Stimulated activated CD8-positive, alpha-beta memory T cell treated with anti-CD3 and anti-CD28 coated beads, Interleukin-2, amount 100 ng/mL, for 48 hours (primary cell): ENCODE results near the gene PADI1.

Experiments
- DNase-seq, 2 donors: peaks; one replicate each; pipeline ENCODE4 v3.0.0-alpha.2; 2020; ENCODE audit warnings: low read depth in 2 of 2

The PADI1 gene

DNA sequence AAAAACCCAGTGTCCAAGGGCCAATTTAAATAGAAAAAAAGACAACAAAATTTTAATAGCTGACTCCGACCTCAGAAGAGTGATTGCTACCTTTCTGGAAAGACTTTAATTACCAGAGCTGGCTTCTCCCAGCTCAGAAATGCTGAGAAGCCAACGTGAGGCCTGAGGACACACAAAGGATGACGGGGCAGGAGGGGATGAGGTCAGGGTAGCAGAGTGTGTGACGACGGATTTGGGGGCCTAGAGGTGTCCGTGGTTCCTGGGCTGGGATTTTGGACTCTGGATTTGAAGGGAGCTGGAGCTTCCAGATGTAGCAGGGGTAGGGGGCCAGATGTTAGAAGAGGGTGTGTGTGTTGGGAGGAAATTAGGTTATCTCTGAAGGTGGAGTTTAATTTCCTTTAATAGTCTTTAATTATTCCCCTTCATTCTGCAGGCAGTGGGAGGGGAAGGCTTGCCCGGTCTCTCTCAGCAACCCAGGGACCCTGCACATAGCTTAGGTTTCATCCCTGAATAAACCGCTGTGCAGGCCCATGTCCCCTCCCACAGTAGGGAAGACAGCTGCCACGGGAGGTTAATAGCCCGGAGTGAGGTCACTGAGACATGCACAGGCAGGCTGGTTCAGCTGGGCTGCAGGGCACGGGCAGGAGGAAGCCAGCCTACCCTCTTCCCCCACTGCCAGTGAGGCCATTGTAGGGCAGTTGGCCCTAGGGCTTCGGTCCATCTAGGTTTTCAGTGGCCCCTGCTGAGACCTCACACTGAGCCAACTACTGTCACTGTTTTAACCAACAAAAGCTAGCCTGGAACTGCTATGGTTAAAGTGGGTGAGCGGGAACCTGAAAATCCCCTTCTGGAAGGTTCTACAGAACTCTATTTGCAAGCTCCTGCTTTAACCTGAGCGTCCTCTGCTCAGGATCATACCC lies 40.2 kb downstream of the PADI1 start:
- no peak for DNase-seq

DNA sequence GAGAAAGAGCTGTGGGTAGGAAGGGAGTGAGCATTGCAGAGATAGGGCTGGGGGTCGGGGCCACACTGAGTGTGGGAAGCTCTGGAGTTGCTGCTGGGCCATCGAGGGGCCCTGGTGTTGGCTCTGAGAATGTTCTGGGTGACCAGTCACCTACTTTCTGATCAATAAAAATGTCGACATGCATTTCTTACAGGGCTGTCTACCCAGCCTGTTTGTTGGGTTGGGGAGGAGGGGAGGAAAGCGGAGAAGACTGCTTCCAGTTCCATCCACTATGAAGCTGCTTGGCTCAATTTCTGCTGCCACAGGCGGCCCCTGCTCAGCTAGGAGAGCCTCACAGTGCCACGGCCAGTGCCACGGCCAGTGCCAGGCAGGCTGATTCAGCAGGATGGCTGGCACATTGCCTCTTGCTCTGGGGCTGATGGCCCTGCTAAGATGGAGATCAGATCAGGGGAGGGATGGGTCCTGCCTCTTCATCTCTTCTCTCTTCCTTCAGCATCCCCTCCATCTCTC lies 40.9 kb downstream of the PADI1 start:
- DNase-seq, result no peak

DNA sequence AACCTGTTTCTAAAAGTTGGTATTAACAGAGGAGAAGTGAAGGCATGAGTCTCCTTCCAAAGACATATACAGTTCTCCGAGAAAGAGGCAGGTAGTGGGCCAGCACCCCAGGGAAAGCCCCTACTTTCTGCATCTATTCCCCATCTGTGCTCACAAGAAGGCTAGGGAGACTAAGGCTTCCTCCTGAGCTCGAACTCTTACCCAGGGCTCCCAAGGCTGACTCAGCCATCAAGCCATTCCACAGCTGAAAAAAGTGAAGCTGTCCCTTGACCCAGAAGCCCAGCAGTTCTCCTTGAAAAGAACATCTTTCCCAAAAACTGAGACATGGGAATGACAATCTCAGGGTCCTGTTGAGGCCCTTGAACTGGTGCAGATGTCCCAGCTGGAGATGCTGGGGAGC lies 42.0 kb downstream of the PADI1 start:
- DNase-seq, result no peak

DNA sequence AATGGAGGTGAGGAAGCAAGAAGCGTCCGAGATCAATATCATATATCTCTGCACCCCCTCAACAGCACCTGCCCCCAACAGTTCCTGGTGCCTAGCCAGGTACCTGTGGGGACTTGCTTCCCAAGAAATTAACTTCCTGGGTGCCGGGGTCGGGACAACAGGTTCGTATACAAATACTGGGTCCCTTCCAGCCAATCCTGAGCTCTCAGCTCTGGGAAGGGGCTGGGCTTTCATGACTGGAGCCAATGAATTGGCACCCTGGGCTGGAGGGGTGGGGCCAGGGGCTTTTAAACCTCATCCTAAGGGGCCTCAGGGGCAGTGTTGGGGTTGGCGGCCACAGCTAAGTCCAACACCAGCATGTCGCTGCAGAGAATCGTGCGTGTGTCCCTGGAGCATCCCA lies 43.9 kb downstream of the PADI1 start, which contains the start of gene PADI3:
PADI3 (plus strand) TSS at position 318 of the 400 bp plus-strand sequence; CDS start at position 358, 40 bp downstream.
- DNase-seq, result no peak

DNA sequence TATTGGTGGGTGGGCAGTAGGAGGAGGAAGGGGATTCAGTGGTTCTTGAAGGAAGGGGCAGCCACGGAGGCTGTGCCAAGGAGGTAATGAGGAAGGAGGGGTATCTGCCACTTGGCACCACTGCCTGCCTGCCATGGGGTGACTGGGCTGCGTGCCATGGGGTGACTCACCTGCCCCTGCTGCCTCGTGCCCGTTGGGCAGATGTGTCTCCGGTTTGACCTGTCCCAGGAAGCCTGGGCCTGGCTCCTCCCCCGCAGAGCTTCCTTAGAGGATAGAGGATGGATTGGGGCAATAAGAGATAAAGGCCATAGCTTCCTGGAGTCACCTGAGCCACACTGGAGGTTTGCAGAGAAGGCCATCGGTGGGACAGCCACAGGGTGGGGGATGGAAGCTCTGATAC lies 45.7 kb downstream of the PADI1 start:
- DNase-seq, result no peak

DNA sequence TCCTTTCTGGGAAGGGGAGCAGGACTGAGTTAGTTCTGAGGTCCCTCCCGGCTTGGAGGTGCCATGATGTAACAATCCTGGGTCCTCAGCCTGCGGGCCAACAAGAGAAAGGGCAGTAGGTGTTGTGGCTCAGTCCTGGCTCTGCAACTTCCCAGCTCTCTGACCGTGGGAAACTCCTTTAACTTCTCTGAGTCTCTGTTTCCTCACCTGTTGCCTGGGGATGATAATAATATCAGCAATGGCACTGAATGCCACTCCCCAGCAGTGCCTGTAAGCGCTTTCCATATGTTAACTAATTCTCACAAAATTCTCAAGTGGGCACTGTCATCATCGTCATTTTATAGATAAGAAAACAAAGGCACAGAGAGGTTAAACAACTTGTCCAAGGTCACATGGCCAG lies 46.3 kb downstream of the PADI1 start:
- no peak for DNase-seq

DNA sequence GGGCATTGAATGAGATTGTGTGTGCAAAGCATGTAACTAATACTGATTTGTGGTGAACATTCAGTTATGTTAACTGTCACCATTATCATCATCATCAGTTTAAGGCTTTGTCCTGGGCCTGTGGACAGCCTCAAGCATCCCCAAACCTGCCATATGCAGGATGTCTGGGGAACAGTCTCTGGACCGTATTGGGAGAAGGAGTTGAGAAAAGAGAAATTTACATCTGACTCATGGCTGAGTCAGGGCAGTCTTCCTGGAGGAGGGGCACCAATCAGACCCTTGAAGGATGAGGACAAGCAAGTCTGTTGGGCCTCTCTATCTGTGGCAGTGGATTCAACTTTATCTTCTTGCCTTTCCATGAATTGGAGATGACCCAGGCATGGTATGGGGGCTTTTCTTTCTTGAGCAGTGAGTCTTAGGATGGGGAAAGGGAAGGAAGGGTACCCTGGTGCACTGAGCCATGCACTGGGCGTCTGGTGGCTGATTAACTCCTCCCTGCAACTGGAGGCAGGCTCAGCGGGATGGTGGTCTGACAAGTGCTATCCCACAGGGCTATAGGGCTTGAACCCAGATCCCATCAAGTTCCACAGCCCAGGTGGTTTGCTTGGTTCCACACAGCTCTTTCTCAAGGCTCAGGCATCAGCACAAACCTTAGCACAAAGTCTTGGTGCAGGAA lies 46.9 kb downstream of the PADI1 start:
- no peak for DNase-seq

DNA sequence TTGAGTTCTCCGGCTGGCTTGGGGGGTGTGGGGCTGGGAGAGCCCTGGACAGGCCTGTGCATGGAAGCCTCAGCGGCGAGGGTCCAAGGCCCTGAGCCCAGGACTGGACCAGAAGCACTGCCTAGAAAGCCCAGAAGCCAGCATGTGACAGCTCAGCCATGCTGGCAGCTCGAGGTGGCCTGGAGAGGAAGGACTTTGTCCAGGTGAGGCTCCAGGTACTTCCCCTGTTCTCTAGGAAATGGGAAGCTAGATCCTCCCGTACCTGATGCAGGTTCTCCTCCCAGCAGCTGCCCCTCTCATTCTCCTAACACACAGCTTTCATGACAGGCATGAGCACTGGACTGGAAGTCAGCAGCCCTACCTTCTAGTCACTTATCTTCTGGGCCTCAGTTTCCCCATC lies 50.4 kb downstream of the PADI1 start:
- DNase-seq, result no peak

DNA sequence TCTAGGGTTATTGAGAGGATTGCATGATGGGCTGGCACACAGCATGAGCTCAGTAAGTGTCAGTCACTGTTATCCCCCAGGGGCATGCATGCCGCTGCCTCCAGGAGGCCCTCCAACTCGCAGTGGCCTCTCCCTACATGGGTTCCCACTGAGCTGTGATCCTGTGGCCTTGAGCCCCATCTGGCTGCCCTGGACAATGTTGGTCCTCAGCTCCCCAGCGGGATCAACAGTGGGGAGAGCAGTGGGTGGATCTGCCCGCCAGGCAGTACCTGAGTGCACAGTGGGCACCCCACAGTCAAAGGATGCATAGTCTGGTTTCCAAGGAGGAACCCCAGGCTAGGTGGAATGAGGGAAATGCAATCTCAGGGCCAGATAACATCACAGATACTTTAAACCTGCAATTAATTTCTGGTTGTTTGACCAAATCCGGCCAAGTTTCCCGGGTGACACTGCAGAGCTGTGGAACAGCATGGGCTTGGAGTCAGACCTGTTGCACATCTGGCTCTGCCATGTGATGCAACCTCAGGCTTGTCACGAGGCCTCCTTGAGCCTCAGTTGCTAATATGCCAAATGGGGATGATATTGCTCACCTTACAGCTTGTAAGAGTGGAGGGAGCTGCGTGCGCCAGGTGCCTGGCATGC lies 53.3 kb downstream of the PADI1 start:
- DNase-seq, result no peak

DNA sequence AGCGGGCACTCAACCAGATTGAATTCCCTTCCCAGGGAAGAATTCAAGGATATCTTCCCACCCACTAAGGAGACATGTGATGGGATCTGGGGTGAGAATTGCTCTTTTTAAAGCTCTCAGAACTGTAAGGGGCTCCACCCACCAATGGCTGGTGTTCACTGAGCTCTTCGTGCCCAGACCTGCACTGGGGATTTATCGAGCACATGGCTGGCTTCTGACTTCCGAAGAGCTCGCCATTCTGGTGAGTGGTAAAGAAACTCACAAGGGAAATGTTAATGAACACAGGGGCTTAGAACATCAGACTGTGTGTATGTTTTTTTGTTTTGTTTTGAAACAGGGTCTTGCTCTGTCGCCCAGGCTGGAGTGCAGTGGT lies 53.8 kb downstream of the PADI1 start:
- DNase-seq, result no peak

DNA sequence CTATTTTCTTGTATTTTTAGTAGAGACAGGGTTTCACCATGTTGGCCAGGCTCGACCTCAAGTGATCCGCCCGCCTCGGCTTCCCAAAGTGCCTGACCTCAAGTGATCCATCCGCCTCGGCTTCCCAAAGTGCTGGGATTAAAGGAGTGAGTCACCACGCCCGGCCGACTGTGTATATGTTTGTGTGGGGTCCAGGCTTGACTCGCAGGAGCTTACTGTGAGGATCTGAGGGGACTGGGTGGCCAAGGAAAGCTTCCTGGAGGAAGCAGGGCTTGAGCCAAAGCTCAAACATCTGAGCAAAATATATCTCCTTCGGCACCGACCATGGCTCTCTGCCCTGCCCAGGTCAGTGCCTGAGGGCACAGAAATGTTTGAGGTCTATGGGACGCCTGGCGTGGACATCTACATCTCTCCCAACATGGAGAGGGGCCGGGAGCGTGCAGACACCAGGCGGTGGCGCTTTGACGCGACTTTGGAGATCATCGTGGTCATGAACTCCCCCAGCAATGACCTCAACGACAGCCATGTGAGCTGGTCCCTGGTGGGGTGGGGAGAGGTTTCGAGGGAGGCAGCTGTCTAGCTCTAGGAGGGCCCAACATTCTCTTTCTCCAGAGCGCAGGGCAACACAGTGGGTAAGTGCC lies 54.4 kb downstream of the PADI1 start:
- DNase-seq, result no peak

DNA sequence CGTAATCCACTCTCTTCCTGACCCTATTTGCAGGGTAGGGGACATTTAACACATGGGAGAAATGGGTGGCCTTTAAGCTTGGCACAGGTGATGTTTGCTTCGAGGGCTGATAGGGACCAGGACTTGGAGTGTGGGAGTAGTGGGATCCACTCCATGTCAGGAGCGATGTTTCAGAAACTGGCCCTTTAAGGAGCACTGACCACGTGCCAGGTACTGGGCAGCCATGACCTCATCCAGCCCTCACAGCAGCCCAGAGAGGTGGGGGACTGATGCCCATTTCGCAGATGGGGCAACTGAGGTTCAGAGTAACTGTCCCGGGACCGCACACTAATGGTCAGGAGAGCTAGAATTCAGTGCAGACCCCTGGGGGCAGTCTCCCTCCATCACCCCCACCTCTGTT lies 55.3 kb downstream of the PADI1 start:
- no peak for DNase-seq

DNA sequence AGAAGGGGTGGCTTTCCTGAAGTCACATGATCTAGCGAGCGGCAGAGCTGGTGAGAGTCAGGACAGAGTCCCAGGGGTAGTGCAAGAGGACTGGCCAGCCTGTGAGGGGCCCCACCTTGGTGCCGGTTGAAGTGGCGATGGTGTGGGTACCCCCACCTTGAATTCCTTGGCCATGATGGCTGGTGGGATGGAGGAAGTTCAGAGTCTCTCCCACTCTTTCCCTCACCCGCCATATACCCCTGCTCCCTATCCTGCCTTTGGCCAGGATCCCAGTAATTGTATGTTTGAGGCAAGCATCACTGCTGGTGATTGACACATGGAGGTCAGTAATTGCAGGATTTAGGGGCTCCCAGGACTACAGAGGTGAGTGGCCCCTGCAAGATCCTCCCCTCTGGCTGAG lies 55.8 kb downstream of the PADI1 start:
- DNase-seq, result no peak

DNA sequence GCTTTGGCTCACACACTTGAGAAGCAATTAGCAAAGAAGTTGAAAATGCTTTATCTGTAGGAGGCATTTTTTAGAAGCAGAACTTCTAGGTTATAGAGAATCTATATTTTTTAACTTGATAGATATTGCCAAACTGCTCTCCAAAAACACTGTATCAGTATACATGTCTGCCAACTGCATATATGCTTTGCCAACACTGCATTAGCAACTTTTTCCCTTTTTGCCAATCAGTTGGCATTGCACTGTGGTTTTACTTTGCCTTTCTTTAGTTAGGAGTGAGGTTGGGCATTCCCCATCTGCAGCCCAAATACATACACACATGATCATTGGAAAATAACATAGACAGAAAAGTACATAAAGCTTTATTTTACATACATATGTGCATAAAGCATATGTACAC lies 59.0 kb downstream of the PADI1 start:
- DNase-seq, result no peak

DNA sequence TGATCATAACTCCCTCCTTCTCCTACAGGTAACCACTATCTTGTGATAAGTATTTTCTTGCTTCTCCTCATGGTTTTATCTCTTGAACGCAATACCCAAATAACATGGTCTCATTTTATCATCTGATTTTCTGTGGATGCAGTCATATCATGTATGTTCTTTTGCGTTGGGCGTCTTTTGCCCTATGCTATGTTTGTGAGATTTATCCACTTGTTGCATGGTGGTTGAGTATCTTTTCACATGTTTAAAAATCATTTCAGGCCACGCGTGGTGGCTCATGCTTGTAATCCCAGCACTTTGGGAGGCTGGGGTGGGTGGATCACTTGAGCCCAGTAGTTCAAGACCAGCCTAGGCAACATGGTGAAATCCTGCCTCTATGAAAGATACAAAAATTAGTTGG lies 59.5 kb downstream of the PADI1 start:
- DNase-seq, result no peak

DNA sequence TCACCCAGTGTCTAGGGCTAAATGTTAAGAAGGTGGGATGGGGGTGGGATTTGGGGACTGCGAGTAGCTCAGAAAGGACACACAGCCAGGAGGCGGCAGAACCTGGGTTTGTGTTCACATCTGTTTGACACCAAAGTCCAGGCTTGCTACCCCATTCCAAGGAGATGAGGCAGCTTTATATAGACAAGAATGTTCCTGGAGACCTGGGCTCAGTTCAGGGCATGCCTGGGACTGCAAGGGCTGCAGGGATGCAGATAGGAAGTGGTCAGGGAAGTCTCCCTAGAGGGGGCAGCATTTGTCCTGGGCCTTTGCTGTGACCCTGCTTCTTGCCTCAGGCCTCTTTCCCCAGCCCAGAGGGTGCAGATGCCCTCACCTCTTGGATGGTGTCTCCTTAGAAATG lies 60.2 kb downstream of the PADI1 start:
- DNase-seq, result no peak

DNA sequence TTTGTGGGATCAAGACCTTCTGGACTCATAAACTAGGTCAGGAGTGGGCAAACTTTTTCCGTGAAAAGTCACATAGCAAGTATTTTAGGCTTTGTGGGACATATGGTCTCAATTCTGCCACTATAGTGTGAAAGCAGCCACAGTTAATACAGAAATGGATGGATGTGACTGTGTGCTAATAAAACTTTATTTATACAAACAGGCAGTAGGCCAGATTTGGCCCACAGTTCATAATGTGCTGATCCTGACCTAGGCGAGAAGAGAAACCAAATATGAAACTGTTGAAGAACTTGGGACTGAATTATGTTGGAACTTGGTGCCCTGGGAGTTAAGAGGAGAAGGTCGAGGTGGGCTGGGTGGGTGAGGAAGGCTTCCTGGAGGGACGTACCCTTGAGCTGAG lies 61.0 kb downstream of the PADI1 start:
- DNase-seq, result no peak

DNA sequence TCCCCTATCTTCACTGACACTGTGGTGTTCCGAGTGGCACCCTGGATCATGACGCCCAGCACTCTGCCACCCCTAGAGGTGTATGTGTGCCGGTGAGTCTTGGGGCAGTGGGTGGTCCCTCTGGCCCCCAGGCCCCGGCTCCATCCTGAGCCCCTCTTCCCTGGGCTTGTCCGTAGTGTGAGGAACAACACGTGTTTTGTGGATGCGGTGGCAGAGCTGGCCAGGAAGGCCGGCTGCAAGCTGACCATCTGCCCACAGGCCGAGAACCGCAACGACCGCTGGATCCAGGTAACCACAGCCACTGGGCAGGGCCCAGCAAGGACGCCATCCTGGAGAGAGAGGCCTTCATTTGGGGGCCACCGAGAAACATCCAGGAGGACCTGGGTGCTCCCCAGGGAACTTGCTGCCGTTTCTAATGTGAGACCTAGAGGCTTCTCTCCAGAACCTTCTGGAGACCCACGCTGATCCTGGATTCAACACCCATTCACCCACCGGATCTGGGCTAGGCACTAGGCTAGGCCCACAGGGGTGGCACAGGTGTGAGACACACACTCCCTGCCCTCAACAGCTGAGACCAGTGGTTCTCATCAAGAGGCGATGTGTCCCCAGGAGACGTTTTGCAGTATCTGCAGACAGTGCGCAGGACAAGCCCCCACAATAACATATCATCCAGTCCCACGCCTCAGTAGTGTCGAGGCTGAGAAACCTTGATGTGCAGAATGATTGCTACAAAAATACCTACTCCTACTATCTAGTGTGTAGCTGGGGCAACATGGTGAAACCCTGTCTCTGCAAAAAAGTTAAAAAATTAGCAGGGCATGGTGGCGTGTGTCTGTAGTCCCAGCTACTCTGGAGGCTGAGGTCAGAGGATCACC lies 66.2 kb downstream of the PADI1 start:
- no peak for DNase-seq

DNA sequence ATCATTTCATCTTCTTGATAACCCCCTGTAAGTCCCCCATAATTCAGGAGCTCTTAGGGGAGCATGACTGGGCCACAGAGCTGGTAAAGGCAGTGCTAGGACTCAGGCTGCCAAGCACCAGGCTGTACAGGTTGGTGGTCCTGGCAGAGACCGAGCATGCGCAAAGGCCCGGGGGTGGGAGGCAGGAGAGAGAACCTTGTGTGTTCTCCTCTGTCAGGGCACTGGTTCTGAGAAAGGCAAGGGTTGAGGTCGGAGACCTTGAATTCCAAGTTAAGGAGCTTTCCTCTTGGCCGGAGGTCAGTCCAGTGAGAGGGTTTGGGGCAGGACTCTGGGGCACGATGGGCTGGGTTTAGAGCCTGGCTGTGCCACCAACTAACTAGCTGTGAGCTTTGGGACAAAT lies 67.1 kb downstream of the PADI1 start:
- no peak for DNase-seq

DNA sequence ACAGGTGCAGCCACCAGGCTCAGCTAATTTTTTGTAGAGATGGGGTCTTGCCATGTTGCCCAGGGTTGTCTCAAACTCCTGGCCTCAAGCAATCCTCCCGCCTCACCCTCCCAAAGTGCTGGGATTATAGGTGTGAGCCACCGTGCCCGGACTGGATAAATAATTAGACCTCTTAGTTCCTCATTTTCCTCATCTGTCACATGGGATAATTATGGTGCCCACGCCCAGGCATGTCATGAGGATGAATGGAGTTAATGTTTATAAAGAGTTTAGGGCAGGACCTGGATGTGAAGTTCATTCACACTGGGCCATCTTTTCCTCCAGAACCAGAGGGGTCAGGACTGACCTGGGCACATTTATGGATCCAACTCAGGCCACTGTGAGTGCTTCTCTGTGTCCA lies 67.7 kb downstream of the PADI1 start:
- no peak for DNase-seq

DNA sequence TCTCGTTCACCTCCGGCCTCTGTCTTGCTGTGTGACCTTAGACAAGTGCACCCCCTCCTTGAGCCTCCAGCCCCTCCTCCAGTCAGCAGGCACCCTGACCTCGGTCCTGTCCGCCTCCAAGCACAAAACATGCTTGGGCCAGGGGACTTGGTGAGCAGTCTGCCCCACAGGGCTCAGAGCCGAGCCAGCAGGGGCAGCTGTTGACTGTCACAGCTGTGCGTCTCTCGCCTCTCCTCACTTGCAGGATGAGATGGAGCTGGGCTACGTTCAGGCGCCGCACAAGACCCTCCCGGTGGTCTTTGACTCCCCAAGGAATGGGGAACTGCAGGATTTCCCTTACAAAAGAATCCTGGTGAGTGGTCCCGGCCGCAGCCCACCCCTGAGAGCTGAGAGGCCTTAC lies 68.2 kb downstream of the PADI1 start:
- DNase-seq, result no peak
